Ecto neural progenitor cell (in vitro differentiated cells): ENCODE measurements around the gene ATP11B.

Experiments used
- DNase-seq: peaks from one replicate; pipeline ENCODE4 v3.0.0-alpha.2; 2018; ENCODE audit warnings: low spot score

ATP11B gene

DNA sequence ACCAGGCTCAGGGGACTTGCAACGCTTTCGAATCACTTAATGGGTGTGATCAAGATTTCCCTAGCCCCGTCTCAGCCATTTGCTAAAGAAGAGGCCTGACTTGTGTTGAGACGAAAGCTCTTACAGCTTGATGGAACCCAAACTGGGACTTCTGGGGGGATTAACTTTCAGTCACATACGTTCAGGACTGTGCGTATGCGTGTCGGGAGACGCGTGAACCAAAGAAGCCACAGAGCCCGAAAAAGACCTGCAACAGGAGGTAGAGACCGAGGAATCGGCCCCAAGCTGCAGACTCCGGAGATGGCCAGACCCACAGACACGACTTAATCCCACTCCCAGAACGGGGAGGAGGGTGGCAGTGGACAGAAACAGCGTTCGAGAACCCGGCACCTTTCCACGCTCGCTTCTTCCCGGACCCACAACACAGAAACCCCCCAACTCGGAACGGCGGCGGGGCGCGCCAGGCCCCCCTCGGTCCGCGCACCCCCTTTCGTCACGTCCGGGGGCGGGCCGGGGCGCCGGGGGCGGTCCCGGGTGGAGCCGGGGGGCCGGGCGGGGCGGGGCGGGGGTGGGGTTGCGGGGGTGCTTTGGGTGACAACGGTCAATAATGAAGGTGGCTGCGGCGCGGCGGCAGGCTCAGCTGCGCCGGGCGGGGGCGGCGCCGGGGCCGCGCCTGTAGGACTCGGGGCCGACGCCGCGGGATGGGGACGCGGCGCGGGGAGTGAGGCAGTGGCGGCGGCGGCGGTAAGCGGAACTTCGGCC, at the start of gene ATP11B:
ATP11B (plus strand) TSS at position 604 of the 762 bp plus-strand sequence. CDS start 256 bp downstream, outside the sequence.
- DNase-seq: peak; percentile 82

GRCh38 chr3:182746959-182747358, 46.3 kb upstream of the ATP11B start:
- DNase-seq: no peak

DNA sequence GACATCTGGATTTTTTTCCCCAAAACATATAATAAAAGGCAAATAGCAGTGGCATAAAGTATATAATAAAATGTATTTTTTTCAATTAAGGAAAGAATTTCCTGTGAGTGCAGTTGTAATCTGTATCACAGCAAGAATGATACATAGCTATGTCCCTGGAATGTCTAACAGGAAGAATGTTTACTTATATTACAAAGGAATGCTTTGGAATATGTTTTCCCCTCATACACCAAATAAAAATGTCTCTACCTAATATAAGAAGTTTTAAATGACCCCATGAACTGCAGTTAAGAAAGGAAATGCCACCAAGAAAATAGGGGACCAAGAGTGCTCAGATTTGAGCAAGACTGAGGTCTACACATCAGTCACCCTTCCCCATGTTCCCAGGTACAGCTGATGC, 38.0 kb upstream of the ATP11B start:
- DNase-seq: no peak

- no peak for DNase-seq
Measured at GRCh38 chr3:182755712-182756111, 37.6 kb upstream of the ATP11B start.

GRCh38 chr3:182760576-182761164, 32.6 kb upstream of the ATP11B start:
- DNase-seq: no peak

- DNase-seq: no peak
Measured at GRCh38 chr3:182763896-182764295, 29.4 kb upstream of the ATP11B start.

GRCh38 chr3:182765287-182765686, 28.0 kb upstream of the ATP11B start:
- no peak for DNase-seq

- no peak for DNase-seq
Measured at GRCh38 chr3:182766099-182766498, 27.2 kb upstream of the ATP11B start.

GRCh38 chr3:182768413-182768812, 24.9 kb upstream of the ATP11B start:
- no peak for DNase-seq

DNA sequence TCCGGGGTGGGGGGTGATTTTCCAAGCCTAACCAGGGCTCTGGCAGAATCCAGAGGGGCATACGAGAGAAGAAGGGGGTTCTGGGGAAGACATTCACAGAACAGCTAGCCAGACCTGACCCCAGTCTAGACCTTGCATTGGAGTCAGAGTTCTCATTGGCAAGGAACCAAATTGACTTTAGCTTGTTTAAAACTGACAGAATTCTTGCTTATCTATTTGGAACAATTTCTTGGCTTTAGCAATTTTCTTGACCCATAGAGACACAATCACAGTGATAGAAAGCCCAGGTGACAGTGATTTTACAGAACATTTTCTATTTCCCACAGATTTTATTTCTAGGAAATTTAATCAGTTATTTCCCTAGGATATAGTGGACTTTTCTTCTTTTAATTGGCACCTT, 23.6 kb upstream of the ATP11B start:
- DNase-seq: no peak

DNA sequence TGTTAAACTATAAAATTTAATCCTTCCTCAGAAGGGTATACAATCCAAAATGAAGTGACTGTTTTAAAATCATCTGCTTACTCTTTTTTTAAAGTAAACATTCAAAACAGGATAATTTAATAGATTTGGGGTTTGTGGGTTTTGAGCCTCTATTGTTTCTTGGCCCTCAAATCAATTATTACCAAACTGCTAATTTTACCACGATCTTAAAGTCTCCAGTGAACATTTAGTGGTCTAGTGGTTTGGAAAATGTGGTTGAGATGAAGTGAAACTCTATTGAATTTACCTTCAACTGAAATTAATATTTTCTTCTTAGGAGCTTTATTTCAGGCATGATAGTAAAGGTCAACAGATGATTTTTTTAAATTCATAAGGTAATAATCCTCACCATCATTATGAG, 11.2 kb upstream of the ATP11B start:
- DNase-seq: no peak

DNA sequence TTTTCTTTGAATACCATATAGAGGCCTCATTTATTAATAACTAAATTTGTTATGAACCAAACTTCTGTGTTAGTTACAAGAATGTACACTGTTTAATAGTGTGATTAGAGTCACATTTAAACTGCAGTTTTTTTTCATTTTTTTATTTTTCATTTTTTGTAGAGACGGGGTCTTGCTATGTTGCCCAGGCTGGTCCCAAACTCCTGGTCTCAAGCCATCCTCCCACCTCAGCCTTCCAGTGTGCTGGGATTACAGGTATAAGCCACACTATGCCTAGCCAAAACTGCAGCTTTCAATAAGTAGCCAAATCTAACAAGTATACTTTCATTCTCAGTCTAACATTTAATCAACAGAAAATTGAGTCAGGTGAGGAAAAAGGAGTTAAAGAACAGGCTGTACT, 10.2 kb upstream of the ATP11B start:
- no peak for DNase-seq

GRCh38 chr3:182784542-182784941, 8.8 kb upstream of the ATP11B start:
- DNase-seq: no peak

- no peak for DNase-seq
Measured at GRCh38 chr3:182785142-182785541, 8.2 kb upstream of the ATP11B start.

- no peak for DNase-seq
Measured at GRCh38 chr3:182785756-182786155, 7.5 kb upstream of the ATP11B start.

GRCh38 chr3:182786564-182787196, 6.6 kb upstream of the ATP11B start:
- DNase-seq: no peak

DNA sequence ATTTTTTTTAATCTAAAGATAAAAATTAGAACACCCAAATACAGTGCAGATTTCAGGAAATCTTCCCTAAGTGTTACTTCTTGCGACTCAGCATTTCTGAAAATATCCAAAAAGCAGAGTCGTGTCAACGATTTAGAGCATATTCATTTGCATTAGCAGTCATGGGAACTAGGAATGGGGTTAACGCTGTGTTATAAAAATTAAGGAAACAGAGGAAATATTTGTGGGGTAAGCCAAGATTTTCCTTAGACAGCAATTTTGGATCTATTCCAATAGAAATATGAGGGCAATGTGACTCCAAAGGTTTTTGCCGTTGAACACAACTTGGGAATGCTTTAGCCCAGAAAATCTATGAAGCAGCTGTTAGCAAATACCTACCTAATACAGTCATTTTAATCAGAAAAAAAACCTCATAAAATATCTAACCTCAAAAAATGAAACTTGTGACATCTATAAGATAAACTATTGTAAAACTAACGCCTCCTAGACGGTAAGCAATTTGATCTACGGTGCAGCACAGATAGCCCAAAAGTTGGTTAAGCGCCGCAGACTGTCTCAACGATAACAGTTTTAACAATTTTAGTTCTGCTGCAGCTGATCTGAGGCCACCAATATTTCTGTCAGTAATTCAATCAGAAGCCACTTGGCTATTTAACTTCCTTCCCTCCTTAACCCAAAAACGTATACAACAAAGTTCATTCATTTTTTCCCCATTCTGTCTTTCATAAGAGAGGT, 5.8 kb upstream of the ATP11B start:
- DNase-seq: no peak

DNA sequence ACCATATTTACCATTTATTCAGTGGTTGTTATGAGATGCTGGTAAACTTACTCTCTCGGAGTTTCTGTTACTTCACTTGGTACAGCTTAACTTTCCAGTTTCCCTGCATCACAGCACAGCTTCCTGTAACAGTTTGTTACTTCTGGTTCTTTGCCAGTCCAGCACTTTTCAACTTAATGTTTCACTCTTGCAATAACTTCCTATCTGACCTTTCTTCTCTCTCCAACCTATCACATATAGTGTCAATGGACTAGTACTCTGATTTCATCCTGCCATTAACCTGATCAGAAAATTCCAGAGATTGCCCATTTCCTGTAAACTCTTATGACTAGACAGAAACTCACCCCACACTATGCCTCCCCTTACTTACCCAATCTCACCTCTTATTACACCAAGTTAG, 3.9 kb upstream of the ATP11B start:
- no peak for DNase-seq

DNA sequence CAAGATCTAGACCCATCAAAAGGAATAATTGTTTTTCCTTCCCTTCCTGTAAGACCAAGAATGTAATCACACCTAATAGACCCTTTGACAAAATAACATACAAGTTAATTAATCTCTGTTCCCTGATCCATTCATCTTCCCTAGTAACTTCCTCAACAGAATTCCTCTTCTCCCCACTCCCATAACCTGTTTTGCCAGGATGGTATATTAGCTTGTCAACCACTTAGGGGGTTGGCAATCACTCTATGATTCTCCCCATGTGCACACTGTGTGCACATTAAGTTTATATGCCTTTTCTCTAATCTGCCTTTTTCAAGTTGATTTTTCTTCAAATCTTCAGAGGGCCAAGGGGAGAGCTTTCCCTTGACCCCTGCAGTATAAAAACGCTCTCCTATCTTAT, 2.7 kb upstream of the ATP11B start:
- no peak for DNase-seq

GRCh38 chr3:182793663-182794454, 555 bp downstream of the ATP11B start:
- DNase-seq: peak; percentile 75

- no peak for DNase-seq
Measured at GRCh38 chr3:182794455-182795388, 1.4 kb downstream of the ATP11B start.
